Activated naive CD8-positive, alpha-beta T cell treated with anti-CD3 and anti-CD28 coated beads, Interleukin-2, amount 10 ng/mL, durations not matched to agents 7 days and 5 days (primary cell): ENCODE measurements around the gene MFSD1. TPM values are rescaled to one million over a fixed set of nuclear protein-coding genes. Genes with fewer than 3 reads are reported as not detected.
A peak's percentile ranks its signal among the peaks of the same experiment; 100 is the strongest.

Experiments
- ATAC-seq: fragments of 150-1000 bp; cut with Tn5 transposase; one replicate; pipeline ENCODE4 v1.10.0; 2021; ENCODE audit warnings: low read depth, moderate library complexity
- POLR2A ChIA-PET: fragments of 350-600 bp; sonication (Branson Sonifier 250); formaldehyde crosslinking; loops from one replicate; lab custom pipeline; 2021; ENCODE audit warnings: antibody characterized with exemption; lab: Charles Lee
- DNase-seq: peaks from one replicate; pipeline ENCODE4 v3.0.0; 2021
- H3K27ac Mint-ChIP-seq: one replicate; pipeline ENCODE4 v1.8.0; 2022; ENCODE audit warnings: mild to moderate bottlenecking, mixed read lengths
- H3K27me3 Mint-ChIP-seq: one replicate; pipeline ENCODE4 v1.8.0; 2022; ENCODE audit warnings: mild to moderate bottlenecking, moderate library complexity, mixed read lengths
- H3K36me3 Mint-ChIP-seq: one replicate; pipeline ENCODE4 v1.8.0; 2021; ENCODE audit warnings: mild to moderate bottlenecking, mixed read lengths
- H3K4me1 Mint-ChIP-seq: one replicate; pipeline ENCODE4 v1.8.0; 2021; ENCODE audit warnings: mixed read lengths
- H3K4me3 Mint-ChIP-seq: one replicate; pipeline ENCODE4 v1.8.0; 2022; ENCODE audit warnings: mild to moderate bottlenecking, moderate library complexity, mixed read lengths
- H3K9me3 Mint-ChIP-seq: one replicate; pipeline ENCODE4 v1.8.0; 2021; ENCODE audit warnings: mixed read lengths
- total RNA-seq, 2 experiments: library from RNA; stranded (reverse); gene quantifications; one replicate each; pipeline ENCODE4 v1.2.3, GENCODE V29; 2021

The MFSD1 gene, protein sequence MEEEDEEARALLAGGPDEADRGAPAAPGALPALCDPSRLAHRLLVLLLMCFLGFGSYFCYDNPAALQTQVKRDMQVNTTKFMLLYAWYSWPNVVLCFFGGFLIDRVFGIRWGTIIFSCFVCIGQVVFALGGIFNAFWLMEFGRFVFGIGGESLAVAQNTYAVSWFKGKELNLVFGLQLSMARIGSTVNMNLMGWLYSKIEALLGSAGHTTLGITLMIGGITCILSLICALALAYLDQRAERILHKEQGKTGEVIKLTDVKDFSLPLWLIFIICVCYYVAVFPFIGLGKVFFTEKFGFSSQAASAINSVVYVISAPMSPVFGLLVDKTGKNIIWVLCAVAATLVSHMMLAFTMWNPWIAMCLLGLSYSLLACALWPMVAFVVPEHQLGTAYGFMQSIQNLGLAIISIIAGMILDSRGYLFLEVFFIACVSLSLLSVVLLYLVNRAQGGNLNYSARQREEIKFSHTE
- total RNA-seq, result 10 to 100 TPM; 26.2 TPM

DNA sequence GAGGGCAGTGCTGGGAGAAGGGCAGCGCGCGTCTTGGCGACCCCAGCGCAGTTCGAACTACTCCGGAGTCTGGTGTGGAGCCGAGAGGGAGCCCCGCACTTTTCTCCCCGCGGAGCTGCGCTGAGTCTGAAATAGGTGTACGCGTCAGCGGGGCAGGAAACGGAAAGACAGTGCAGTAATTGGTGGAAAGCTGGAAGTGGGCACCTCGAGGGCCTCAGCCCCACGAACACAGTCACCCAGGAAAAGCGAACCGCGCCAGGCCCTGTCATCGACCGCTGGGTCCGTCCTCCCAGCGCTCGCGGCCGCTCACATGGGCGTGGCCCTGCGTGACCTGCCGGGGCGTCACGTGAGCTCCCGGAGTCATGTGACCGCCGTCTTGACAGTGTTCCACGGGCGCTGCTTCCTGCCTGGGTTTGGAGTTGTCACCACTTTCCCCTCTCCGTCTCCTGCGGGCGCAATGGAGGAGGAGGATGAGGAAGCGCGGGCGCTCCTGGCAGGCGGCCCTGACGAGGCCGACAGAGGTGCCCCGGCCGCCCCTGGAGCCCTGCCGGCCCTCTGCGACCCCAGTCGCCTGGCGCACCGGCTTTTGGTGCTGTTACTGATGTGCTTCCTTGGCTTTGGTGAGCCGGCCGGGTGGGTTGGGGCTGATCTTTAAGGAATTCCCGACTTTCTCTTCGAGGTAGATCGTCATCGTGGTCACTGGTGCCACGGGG, at the start of gene MFSD1:
Gene MFSD1, plus strand, starts transcription at position 359 of the 713 bp plus-strand sequence. Its CDS starts 99 bp downstream, at position 458.
- Mint-ChIP-seq H3K9me3 (no peaks in the 10 kb centered on the region), H3K27me3 (peaks cover 17% of the 10 kb centered on the region), H3K36me3 (no peaks in the 10 kb centered on the region), H3K4me1 (peaks cover 16% of the 10 kb centered on the region), H3K27ac (peak within 1 kb of the TSS; percentile 83), H3K4me3 (peak within 1 kb of the TSS; percentile 90)
- POLR2A ChIA-PET, result interaction anchor here (1.0 to 1.6 kb wide), 4 partner anchors 8 to 1648 kb away, joined by 3 to 8 read pairs (median 6); partner anchors contain the start of genes GFM1 and TRIM59
- ATAC-seq (peak; percentile 95), DNase-seq (peak; percentile 91)

DNA sequence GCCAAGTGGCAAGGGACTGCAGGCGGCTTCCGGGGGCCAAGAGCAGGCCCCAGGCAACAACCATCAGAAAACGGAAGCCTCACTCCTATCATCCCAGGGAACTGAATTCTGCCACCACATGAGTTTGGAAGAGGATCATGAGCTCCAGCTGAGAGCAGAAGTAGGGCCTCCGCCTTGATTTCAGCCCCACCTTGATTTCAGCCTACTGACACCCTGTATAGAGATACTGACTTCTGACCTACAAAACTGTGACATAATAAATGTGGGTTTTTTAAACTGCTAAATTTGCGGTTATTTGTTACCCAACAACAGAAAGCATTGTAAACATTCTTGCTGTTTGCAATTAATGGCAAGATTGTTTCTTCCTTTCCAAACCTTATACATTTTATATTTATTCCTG, 48.0 kb upstream of the MFSD1 start:
- no peaks in the 10 kb centered on the region for H3K27me3 Mint-ChIP-seq
- H3K4me1 Mint-ChIP-seq, result no peaks in the 10 kb centered on the region
- H3K4me3 Mint-ChIP-seq, result no peak overlapping the region
- POLR2A ChIA-PET, result no interaction called here
- DNase-seq (no peak), ATAC-seq (no peak)
- no peaks in the 10 kb centered on the region for H3K36me3 Mint-ChIP-seq
- H3K27ac Mint-ChIP-seq, result no peak overlapping the region
- H3K9me3 Mint-ChIP-seq, result no peaks in the 10 kb centered on the region

DNA sequence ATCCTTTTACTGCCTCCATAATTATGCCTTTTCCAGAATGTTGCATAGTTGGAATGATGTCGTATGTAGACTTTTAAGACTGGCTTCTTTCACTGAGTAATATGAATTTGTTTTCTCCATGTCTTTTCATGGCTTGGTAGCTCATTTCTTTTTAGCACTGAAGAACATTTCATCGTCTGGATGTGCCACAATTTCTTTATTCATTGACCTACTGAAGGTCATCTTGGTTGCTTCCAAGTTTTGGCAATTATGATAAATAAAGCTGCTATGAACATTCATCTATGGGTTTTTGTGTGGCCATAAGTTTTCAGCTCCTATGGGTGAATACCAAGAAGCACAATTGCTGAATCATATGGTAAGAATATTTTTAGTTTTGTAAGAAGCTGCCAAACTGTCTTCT, 46.4 kb upstream of the MFSD1 start:
- Mint-ChIP-seq H3K4me3 (no peak overlapping the region), H3K36me3 (no peaks in the 10 kb centered on the region), H3K9me3 (no peaks in the 10 kb centered on the region), H3K4me1 (no peaks in the 10 kb centered on the region), H3K27ac (no peak overlapping the region), H3K27me3 (no peaks in the 10 kb centered on the region)
- ATAC-seq, result no peak
- no peak for DNase-seq
- POLR2A ChIA-PET, result interaction anchor here (0.6 kb wide), 1 partner anchor 1590 kb away, joined by 3 read pairs; no protein-coding TSS in a partner anchor

DNA sequence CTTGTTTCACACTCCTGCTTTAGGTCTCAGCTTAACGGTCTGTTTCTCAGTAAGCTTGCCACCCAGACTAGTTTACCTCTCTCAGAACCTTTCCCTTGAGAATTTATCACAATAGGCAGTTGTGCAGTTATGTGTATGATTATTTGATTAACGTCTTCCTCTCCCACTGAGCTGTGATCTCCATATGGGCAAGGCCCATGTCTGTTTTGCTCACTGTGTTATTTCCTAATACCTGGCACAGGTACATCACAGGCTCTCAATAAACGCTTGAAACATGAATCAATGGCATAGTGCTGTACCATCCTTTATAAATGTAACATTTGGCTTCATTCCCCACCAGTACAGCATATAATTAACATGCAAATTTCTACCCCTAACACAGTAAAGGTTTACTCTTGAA, 40.5 kb upstream of the MFSD1 start:
- no peaks in the 10 kb centered on the region for H3K9me3 Mint-ChIP-seq
- no peak for ATAC-seq
- H3K4me3 Mint-ChIP-seq, result no peak overlapping the region
- H3K36me3 Mint-ChIP-seq, result no peaks in the 10 kb centered on the region
- H3K27me3 Mint-ChIP-seq, result peaks cover 2% of the 10 kb centered on the region
- DNase-seq, result no peak
- peaks cover 3% of the 10 kb centered on the region for H3K4me1 Mint-ChIP-seq
- POLR2A ChIA-PET, result no interaction called here
- no peak overlapping the region for H3K27ac Mint-ChIP-seq

DNA sequence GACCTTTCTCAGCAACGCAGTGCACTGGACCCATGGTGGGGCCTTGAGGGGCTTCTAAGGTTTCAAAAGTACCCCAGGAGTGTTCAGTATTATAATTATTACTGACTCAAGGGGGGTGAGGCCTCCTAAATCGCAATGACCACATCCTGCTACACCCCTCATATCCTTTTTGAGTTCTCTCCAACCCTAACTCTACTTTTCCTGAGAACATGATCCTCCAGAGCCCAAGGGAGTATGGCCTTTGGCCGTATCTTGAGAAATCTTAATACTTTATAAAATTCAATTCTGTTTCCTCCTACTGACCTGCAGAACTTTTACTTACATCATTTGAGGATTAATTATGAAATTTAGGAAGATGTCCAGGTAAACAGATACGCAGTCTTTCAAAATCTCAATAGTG, 39.2 kb upstream of the MFSD1 start:
- Mint-ChIP-seq H3K4me3 (no peak overlapping the region), H3K27ac (no peak overlapping the region), H3K4me1 (peaks cover 3% of the 10 kb centered on the region), H3K36me3 (no peaks in the 10 kb centered on the region), H3K9me3 (no peaks in the 10 kb centered on the region), H3K27me3 (peaks cover 2% of the 10 kb centered on the region)
- DNase-seq, result no peak
- ATAC-seq, result no peak
- POLR2A ChIA-PET, result no interaction called here

DNA sequence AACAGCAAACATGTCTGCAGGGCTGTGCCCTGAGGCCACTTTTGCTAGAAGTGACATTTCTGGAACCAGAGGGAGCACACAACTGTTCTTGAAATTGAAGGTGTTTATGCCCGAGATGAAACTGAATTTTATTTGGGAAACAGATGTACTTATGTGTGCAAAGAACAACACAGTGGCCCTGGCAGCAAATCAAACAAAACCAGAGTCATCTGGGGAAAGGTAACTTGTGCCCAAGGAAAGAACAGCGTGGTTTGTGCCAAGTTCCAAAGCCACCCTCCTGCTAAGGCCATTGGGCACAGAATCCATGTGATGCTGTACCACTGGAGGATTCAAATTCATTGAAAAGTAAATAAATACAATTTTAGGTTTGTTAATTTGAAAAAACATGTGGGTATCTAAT, 38.4 kb upstream of the MFSD1 start:
- Mint-ChIP-seq H3K4me3 (no peak overlapping the region), H3K36me3 (no peaks in the 10 kb centered on the region), H3K9me3 (no peaks in the 10 kb centered on the region), H3K27me3 (peaks cover 2% of the 10 kb centered on the region), H3K4me1 (peaks cover 3% of the 10 kb centered on the region), H3K27ac (no peak overlapping the region)
- DNase-seq (no peak), ATAC-seq (no peak)
- POLR2A ChIA-PET, result no interaction called here

DNA sequence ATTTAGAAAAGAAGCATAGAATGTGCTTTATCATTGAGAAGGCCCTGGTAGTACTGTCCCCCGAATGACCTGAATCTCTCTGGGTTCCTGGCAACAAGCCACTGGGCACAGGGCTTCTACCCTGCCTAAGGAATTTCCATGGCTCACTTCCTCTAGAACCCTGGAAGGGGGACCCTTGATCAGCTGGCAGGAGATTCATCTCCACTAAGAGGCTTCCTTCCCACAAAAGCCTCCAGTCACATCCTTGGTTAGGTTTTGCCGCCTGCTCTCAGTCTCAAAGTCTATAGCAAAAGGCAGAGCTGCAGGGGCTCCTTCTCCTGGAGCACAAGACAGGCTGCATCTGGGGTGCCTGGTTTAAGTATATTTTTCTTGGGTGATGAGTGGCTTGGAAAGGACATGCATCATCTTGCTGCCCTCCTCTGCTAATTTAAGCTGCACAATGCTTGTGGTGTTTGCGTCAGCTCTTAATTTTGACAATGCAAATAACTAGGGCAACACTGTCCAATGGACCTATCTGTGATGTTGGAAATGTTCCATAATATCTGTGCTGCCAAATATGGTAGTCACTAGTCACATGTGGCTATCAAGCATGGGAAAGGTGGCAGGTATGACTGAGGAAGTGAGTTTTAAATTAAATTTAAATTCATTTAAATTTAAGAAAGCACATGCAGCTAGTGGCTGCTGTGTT, 36.2 kb upstream of the MFSD1 start:
- Mint-ChIP-seq H3K9me3 (no peaks in the 10 kb centered on the region), H3K4me3 (no peak overlapping the region), H3K4me1 (peaks cover 3% of the 10 kb centered on the region), H3K27ac (no peak overlapping the region), H3K27me3 (peaks cover 2% of the 10 kb centered on the region), H3K36me3 (no peaks in the 10 kb centered on the region)
- DNase-seq (no peak), ATAC-seq (no peak)
- POLR2A ChIA-PET, result no interaction called here

DNA sequence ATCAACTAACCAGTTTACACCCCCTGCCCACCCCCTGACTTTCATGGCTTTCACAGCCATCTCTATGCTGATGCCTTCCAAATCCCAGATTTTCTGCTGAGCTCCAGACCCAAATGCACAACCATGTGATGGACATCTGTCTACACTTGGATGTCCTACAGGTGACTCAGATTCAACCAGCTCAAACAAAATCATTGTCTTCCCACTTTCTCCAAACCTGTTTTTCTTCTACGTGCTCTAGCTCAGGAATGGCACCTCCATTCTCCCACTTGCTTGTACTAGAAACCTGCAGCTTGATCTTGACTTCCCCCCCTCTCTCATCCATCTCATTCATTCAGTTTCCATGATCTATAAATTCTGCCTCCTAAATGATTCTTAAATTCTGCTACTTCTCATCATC, 35.5 kb upstream of the MFSD1 start:
- H3K4me1 Mint-ChIP-seq, result peaks cover 3% of the 10 kb centered on the region
- ATAC-seq (no peak), DNase-seq (no peak)
- no peaks in the 10 kb centered on the region for H3K9me3 Mint-ChIP-seq
- H3K4me3 Mint-ChIP-seq, result no peak overlapping the region
- POLR2A ChIA-PET, result no interaction called here
- no peaks in the 10 kb centered on the region for H3K36me3 Mint-ChIP-seq
- H3K27me3 Mint-ChIP-seq, result peaks cover 2% of the 10 kb centered on the region
- H3K27ac Mint-ChIP-seq, result no peak overlapping the region

DNA sequence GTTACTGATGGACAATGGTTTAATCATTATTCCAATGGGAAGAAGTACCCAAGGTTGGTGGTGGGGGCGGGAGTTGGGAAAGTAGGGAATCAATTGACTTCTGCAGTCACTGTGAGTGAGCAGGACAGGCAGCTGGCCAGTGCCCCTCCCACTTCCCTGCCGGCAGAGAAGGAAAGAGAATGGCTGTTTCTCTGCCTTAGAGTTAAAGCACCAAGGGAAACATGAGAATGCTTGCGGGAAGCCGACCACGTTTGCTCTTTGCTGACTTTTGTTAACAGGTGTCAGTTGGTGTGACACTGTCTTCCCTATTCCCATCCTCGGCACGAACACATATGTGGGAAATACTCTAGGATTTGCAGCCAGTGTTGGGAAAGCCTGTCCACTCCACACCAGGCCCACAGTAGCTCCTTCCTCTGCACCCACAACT, 33.5 kb upstream of the MFSD1 start:
- peaks cover 2% of the 10 kb centered on the region for H3K27me3 Mint-ChIP-seq
- no peak overlapping the region for H3K27ac Mint-ChIP-seq
- ATAC-seq (no peak), DNase-seq (no peak)
- H3K36me3 Mint-ChIP-seq, result no peaks in the 10 kb centered on the region
- no peaks in the 10 kb centered on the region for H3K9me3 Mint-ChIP-seq
- H3K4me1 Mint-ChIP-seq, result peaks cover 3% of the 10 kb centered on the region
- POLR2A ChIA-PET, result no interaction called here
- H3K4me3 Mint-ChIP-seq, result no peak overlapping the region

DNA sequence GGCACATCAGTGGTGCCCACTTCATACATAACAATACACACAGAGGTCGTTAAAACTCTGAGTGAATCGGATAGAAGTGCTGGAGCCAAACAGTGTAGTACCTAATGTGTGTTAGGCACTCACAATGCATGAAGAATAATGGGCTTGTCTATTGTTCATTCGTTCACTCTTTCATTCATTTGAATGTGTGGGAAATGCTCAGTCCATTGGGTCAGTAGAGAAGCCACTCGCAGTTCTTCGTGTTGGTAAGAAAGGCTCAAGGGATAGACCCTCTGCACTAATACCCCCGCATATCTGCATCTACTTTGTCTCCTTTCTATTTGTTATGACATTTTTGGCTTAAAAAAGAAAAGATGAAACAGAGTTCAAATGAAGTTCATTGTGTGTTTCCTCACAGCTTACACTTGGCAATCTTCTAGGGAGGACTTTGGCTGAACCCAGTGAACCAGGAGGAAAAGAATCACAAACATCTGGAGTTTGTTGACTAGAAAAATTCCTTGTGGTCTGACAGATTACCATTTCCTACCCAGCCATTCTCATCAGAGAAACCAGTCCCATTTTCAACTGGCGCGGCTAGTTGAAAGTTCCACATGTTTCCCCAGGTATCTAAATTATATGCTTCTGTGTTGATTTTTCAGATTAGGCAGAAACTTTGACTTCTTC, 32.8 kb upstream of the MFSD1 start:
- no peaks in the 10 kb centered on the region for H3K36me3 Mint-ChIP-seq
- POLR2A ChIA-PET, result no interaction called here
- H3K27me3 Mint-ChIP-seq, result peaks cover 2% of the 10 kb centered on the region
- peaks cover 3% of the 10 kb centered on the region for H3K4me1 Mint-ChIP-seq
- no peak for DNase-seq
- no peaks in the 10 kb centered on the region for H3K9me3 Mint-ChIP-seq
- H3K4me3 Mint-ChIP-seq, result no peak overlapping the region
- H3K27ac Mint-ChIP-seq, result no peak overlapping the region
- ATAC-seq, result no peak

DNA sequence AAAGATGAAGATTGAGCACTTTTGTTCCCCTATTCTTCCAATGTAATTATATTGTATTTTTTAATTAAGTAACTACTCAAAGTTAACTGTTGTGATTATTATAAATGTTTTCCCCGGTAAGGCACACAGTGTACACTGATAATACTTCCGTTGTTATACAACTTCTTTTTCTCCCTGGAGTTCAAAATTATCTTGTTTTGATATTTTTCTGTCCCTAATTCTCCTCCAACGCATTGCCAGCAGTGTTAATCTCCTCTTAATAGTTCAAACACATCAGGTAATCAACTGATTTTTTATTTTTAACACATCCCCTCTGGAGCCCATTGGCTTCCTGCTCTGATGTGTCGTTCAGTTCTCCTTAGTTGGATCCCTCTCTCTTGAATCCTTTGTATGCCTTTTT, 32.3 kb upstream of the MFSD1 start:
- no peak overlapping the region for H3K4me3 Mint-ChIP-seq
- DNase-seq, result no peak
- no peaks in the 10 kb centered on the region for H3K36me3 Mint-ChIP-seq
- peaks cover 2% of the 10 kb centered on the region for H3K27me3 Mint-ChIP-seq
- H3K9me3 Mint-ChIP-seq, result no peaks in the 10 kb centered on the region
- POLR2A ChIA-PET, result no interaction called here
- no peak for ATAC-seq
- H3K4me1 Mint-ChIP-seq, result peaks cover 2% of the 10 kb centered on the region
- no peak overlapping the region for H3K27ac Mint-ChIP-seq

DNA sequence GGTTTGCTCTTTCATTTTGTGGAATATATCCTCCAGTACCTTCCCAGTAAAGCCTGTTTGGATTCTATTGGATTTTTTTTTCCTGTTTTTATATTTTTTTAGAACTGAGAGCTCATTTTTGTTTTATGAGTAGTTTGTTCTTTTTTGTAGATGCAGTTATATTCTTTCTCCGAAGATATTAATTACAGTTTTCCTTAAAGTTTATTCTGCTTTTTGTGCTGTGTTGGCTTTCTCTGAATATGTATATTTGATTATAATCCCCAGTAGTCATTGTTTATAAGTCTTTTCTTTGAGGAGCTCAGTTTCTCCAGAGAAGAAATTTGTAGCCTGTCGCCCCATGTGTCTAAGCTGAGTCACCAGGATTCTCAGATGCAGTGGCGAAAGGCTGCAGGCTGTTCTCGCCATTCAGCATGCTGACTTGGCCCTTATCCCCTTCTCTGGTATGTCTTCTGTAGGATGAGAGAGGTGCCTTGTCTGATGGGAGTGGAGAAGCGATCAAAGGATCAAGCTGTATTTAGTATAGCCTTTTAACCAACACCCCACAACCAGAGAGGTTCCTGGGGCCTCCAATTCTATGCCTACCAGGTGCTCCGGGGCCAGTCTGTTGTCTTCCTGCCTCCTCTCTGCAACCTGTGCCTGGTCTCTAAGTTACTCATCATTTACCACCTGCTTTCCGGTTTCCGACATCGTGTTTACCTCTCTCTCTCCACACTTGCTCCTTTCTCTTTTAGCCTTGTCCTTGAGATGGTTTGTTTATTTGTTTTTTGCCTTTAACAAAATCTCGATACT, 31.7 kb upstream of the MFSD1 start:
- Mint-ChIP-seq H3K27ac (no peak overlapping the region), H3K9me3 (no peaks in the 10 kb centered on the region), H3K36me3 (no peaks in the 10 kb centered on the region), H3K4me1 (no peaks in the 10 kb centered on the region), H3K4me3 (no peak overlapping the region), H3K27me3 (peaks cover 2% of the 10 kb centered on the region)
- no peak for ATAC-seq
- POLR2A ChIA-PET, result no interaction called here
- DNase-seq, result no peak
